SK-MEL-5 (cell line): ENCODE data around the gene CNOT6. TPM values are rescaled to one million over a fixed set of nuclear protein-coding genes. Genes with fewer than 3 reads are reported as not detected.

Source experiments
- DNase-seq: peaks from one replicate; pipeline ENCODE4 v3.0.0-alpha.2; 2016; ENCODE audit warnings: low read depth, low spot score
- in situ Hi-C: cut with HindIII; loops from 2 replicates; pipeline ENCODE4 v1.10.0; 2016; ENCODE audit warnings: low sequenced_read_pairs, high pct_unique_total_duplicates, low pct_unique_long_range_greater_than_20kb
- total RNA-seq: library from RNA; depleted of rRNA; stranded (reverse); fragments of >200 nt; shearing (Covaris generic); gene quantifications from 2 replicates; pipeline ENCODE4 v1.2.3, GENCODE V29; 2014

CNOT6 gene
- total RNA-seq, 1 experiment from 2014 or later = 9.6 TPM

DNA sequence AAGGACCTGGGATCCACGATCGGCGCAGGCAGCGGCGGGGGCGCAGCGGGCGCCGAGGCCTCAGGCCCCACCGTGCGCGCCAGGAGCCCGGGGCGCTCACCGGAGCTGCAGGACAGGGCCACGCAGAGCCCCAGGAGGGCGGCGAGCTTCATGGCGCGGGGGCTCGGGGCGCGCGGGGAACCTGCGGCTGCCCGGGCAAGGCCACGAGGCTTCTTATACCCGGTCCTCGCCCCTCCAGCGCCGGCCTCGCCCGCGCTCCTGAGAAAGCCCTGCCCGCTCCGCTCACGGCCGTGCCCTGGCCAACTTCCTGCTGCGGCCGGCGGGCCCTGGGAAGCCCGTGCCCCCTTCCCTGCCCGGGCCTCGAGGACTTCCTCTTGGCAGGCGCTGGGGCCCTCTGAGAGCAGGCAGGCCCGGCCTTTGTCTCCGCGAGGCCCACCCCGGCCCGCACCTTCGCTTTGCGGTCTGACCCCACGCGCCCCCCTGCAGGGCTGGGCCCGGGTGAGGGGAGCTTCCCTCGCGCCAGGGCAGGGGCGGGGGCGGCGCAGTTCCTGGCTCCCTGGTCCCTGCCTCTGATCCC is 97.2 kb downstream of the CNOT6 start, which contains the start of gene SCGB3A1:
SCGB3A1 (minus strand) TSS at position 189 of the 577 bp plus-strand sequence; CDS start at position 152, 37 bp downstream.
- in situ Hi-C loops = no loop called here
- DNase-seq = no peak

DNA sequence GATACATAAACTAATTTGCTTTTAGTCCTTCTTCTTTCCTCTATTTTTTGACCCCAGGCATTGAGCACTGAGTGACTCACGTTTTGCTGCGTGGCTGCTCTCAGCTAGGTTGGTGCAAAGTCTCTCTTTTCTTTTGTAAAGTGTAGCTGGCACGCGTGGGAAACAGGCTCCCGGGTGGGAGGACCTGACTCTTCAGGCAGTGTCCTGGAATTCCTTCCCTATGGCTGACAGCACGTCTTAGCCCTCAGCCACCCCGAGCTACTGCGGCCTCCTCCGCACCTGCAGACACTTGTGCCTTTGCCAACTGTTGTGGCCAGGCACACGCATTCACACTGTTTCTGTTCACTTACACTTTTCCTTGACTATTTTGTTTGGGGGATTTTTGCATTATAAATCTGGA is 98.0 kb downstream of the CNOT6 start:
- DNase-seq = no peak
- in situ Hi-C loops = no loop called here

DNA sequence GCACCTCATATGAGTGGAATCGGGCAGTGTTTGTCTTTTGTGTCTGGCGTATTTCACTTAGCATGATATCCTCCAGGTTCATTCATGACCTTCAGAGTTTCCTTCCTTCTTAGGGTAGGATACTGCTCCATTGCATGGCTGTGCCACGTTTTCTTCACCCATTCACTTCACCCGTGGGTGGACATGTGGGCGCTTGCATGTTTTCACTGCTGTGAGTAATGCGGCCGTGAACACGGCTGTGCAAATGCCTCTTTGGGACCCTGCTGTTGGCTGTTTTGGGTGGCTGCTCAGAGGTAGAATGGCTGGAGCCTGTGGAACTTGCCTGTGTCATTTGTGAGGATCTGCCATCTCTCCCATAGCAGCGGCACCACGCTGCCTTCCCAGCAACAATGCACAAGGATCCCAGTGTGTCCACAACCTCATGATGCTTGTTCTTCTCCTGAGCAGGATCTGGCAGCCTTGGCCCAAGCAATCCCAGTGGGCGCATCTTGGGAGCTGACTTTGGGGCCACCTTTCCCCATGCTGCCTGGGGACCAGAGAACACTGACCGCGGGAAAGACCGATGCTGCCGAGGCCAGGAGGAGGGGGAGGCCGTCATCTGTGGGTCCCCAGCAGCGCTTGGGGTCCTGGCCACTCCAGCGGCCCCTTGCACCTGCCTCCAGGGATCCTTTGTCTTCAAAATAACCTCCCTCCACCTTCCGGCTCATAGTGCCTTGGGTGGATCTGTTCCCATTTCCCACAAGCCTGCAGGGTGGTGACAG is 99.4 kb downstream of the CNOT6 start:
- no peak for DNase-seq
- in situ Hi-C loops = no loop called here

DNA sequence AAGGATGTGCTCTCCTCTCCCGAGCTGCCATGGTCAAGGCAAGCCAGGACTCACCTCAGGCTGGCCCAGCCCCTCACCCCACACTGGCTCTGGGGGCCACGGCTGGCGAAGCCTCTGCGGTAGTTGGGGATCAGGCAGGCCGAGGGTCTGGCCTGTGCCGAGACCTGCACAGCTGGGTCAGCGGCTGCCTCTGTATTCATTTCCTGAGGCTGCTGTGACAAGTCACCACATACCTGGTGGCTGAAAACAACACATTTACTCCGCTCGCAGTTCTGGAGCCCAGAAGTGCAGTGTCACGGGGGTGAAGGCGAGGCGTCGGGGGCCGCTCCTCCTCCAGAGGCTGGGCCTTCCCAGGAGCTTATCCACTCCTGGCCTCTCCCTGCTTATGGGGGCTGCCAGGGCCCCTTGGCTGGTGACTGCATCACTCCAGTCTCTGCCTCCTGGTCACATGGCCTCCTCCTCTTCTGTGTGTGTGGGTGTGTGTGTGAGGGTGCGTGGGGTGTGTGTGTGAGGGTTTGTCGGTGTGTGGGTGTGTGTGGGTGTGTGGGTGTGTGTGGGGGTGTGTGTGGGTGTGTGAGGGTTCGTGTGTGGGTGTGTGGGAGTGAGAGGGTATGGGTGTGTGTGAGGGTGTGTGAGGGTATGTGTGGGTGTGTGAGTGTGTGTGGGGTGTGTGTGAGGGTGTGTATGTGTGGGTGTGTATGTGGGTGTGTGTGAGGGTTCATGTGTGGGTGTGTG is 100.3 kb downstream of the CNOT6 start:
- DNase-seq = no peak
- in situ Hi-C loops = no loop called here

DNA sequence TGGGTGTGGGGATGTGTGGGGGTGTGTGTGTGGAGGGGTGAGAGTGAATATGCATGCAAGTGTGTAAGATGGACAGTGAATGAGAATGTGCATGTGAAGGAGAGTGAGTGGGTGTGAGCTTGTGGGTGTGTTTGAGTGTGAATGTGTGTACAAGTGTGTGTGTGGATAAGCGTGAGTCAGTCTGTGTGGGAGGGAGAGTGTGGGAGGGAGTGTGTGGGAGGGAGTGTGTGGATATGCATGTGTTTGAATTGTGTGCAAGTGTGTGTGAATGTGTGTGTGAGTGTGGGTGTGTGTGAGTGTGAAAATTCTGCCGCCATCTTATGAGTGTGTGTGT is 100.8 kb downstream of the CNOT6 start:
- DNase-seq = no peak
- in situ Hi-C loops = no loop called here

DNA sequence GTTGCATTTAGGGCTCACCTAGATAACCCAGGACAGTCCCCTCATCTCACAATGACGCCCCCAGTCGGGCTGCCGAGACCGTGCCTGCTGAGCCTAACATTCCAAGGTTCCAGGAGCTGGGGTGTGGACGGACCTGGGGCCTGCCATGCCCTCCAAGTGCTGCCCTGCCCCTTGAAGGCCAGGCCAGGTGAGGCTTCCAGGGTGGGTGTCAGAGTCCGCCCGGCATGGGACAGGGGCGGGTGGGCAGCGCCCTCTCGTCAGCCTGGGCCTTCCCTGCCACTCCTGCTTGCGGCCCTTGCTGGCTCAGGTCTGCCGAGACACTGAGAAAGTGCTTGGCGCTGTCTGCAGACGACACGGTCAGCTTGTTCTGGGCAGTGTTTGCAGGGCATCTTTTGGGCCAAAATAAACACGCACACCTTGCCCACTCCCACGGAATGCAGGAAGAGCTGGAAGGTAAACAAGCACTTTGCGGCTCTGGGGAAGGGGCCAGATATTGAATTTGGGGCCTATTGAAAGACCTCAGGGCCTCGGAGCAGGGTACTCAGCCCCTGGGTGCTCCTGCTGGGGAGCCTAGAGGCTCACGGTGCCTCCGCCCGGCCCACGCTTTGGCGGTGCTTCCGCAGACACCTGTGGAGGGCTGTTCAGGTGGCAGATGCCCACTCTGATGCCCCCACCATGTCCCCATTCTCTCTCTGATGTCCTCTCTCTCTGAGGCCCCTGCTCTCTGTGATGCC is 101.4 kb downstream of the CNOT6 start:
- DNase-seq = no peak
- in situ Hi-C loops = no loop called here

DNA sequence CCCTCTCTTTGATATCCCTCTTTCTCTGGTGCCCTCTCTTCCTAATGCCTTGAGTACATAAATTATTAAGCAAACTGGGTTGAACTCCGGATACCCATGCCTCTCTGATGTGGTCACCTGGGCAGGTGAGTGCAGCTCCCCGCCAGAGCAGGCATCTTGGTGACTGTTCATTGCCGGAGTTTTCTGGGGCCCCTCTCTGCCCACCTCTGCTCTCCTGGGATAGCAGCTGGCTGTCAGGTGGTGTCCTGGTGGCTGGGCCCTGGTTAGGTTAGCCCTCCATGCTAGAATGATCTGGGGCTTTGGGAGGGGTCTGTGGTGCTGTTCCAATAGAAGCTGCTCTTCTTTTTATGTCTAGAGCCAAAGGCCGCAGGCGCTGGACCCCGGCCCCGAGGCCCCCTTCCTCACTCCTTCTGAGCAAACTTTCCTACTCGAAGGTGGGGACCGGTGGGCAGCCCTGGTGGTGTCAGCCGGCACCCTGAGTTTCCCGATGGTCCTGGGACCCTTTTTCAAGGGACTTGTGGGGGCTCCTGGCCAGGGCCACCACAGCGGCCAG is 102.0 kb downstream of the CNOT6 start:
- in situ Hi-C loops = no loop called here
- no peak for DNase-seq

DNA sequence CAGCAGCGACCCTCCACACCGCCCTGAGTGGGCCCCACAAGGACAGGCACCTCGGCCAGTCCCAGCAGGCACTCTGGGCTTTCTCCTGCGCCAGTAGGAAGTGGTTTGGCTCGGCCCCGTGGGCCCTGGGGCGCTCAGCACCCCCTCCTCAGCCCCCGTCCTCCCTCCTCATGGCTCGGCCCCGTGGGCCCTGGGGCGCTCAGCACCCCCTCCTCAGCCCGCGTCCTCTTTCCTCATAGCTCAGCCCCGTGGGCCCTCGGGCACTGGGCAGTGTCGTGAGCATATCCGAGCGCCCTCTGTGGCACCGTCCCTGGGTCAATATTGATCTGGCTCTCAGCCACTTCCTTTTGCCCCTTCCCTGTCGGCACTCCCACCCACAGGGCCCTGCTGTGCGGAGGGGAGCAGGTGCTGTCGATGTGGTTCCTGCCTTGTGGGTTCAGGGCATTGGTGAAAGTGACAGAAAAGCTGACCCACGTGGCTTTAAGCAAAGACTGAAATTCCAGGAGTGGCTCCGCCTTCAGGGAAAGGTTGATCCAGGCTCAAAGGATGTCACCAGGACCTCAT is 102.6 kb downstream of the CNOT6 start:
- no peak for DNase-seq
- in situ Hi-C loops = no loop called here

DNA sequence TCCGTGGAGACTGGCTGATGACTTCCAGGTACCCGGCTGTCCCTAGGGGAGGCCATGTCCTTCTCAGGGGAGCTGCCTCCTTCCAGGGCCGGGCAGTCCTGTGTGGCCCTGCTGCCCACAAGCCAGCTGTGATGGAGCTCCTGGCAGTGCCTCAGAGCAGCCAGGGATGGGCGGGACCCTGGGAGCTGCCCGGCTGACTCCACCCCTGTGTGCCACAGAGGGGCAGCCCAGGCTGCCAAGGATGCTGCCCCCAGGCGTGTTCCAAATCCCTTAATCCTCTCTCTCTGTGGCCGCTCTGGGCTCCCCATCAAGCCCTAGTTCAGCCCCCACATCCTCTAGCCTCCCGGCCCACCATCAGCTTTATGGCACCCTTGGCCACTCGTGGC is 104.1 kb downstream of the CNOT6 start:
- in situ Hi-C loops = no loop called here
- DNase-seq = no peak

DNA sequence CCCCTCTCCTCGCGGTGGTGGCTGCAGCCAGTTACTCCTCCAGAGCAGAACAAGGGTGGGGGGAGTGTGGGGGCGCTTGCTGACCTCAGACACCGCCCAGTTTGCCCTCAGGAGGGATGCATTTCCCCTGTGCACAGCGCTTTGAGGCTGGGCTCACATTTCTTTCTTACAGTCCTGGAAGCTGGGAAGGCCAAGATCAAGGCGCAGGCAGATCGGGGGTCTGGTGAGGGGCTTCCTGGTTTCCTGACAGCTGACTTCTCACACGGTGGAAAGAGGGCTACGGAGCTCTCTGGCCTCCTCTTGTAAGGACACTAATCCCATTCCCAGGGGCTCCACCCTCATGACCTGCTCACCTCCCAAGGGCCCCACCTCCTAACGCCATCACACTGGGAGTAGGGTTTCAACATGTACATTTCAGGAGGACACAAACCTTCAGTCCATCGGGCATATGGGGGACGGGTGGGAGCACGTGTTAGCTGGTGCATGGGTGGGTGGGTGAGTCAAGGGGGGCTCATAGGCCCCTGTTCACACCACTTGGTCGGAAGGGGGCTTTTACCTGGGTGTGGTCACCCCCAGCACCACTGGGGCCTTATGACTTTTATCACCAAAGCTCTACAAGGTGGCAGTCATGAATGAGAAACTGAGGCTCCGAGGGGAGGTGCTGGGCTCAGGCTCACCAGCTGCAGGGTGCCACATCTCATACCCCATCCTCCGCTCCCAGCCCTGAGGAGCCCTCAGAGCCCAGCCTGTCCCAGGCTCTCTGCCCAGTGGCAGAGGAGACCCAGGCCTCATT is 104.8 kb downstream of the CNOT6 start:
- DNase-seq = no peak
- in situ Hi-C loops = no loop called here

DNA sequence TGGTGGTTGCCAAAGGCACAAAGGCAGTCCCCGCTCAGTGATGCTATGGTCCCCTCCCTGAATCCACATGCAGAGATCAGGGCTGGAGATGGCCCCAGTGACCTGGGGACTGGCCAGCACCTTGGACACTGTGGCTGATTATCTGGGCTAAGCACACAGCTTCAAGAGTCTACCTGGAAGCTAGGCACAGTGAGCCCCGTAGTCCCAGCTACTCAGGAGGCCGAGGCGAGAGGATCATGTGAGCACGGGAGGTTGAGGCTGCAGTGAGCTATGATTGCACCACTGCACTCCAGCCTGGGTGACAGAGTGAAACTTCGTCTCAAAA is 105.4 kb downstream of the CNOT6 start:
- in situ Hi-C loops = no loop called here
- no peak for DNase-seq

DNA sequence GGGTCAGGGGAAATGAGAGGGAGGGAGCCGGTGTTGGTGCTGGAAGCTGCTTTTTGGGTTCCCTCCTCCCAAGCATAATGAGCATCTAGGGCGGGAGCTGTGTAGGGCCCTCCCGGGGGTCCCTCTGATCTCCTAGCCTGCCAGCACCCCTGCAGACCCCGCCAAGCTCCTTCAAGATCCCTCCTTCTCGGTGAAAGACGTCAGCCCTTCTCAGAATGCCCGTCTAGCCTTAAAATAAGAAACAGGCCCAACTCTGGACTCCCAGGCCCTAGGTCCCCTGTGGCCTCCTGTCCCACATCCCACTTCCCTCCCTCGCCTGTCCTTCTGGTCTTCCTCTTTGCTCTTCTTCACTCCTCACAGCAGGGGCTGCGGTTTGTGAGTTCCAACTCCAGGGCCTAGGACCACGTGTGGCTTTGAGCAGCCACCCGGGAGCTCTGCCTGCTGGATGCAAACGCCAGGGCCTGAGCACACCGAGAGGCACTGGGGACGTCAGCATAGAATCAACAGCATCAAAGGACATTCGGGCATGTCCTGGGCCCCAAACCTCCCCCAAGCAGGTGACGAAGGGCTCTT is 105.9 kb downstream of the CNOT6 start:
- DNase-seq = no peak
- in situ Hi-C loops = no loop called here

DNA sequence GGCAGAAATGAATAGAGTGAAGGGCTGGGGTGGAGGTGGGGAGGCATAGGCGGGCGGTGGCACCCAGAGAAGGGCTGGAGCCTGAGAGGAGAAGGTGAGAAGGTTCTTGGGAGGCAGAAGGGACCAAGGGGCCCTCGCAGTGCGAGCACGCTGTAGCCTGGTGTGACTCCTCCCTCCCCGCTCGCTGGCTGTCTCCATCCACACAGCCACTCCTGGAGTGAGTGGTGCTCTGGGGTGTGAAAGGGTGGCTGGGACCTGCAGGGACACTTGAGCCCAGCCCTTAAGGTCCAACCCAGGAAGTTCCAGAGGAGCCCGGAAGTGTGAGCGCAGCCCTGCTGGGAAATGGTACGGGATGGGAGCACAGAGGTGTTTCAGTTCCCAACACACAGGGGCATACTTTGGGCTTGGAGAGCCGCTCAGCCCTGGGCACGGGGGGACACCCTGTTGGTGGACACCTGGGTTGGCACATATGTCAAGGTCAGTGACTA is 106.4 kb downstream of the CNOT6 start:
- no peak for DNase-seq
- in situ Hi-C loops = no loop called here

DNA sequence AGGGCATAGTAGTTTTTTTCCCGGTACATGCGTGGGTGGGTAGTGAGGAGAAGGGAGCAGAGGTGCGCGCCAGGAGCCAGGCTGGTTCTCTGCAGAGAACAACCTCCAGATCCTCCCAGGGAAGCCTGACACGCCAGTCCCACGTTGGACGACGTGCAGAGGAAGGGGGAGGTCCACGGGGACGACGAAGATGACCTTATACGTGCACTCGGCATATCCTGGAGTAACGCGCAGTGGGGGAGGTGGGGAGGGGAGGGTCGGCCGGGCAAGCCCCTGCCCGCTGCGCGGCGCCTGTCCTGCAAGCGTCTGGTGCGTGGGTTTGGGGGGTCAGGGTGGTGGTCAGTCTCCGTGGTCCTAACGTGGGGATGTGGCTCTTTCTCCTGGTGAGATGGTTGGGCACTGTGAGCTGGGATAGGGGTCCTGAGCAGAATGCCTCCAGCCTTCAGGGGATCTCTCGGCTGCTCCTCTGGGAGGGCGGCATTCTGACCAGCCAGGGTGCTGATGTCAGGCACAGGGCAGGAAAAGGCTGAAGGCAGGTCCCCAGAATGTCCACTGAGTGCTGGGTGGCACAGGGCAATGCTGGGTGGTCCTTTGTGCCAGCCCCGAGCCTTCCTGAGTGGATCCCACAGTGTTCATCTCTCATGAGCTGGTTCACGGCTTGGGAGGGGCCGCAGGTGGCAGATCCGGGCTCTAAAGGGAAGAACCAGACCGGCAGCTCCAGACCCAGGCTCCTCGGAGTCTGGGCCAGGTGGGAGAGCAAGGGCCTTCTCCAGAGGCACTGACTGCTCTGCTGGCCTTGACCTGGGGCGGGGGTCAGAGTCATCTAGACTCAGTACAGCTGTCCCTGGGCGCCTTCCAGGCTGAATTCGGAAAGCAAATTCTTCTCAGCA is 107.7 kb downstream of the CNOT6 start:
- DNase-seq = no peak
- in situ Hi-C loops = no loop called here

DNA sequence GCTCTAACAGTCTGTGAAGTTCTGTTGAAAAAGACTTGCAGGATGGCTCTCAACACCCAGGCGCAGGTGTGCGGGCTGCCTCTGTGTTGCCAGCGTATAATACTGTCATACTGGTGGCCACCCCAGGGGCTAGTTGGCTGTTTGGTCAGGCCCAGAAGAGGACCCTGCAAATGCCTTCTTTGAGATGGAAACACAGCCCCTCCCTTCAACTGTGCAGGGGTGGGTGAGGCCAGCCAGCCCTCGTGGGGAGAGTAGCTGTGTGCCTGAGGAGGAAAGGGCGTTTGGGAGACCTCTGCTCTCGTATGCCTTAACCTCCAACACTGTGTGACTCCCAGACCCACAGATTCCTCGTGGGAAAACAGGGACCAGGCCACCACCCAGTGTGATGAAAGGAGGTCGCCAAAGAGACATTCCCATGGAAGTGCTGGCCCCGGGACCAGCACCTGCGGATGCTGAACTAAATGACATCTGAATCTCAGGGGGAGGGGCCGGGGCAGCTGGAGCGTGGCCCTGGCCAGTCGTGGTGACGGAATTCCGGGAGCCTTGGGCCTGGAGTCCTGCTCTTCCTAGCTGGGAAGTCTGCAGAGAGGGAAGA is 108.4 kb downstream of the CNOT6 start:
- DNase-seq = no peak
- in situ Hi-C loops = no loop called here
